Measurements from ENCODE around the gene SPATA17. TPM values are rescaled to one million over a fixed set of nuclear protein-coding genes. Genes with fewer than 3 reads are reported as not detected.

Gene SPATA17
- total and polyA plus RNA-seq, 10 of the 15 experiments (the other 5 are each of a cell fraction or from before 2014, with no cell fraction given): 0.08 to 0.27 (median 0.11) TPM; not detected in 6

GRCh38 chr1:217910203-217910602 is 279.1 kb downstream of the SPATA17 start:
- intact Hi-C loops (cut with micrococcal nuclease; ENCODE audit: unreplicated experiment): loop anchor here (10.0 kb wide), 1 partner anchor 265 kb away; no protein-coding TSS in a partner anchor
- H3K27me3 ChIP-seq (replicated peaks in 1 of 2; ENCODE audit: control insufficient read depth in 2 of 2, insufficient read depth in 2 of 2, low read length in 1 of 2): no peaks in the 10 kb centered on the region
- RAD21 ChIA-PET (ENCODE audit: unreplicated experiment): no interaction called here
- H3K4me3 ChIP-seq: no peak overlapping the region
- no peaks in the 10 kb centered on the region for H3K79me2 ChIP-seq (ENCODE audit: control insufficient read depth, insufficient read depth, low read length)
- POLR2A ChIA-PET: no interaction called here
- WGBS (ENCODE audit: insufficient coverage, insufficient replicate concordance, low lambda C conversion rate, missing lambda C conversion rate): 4% methylated on average over 3 of the region's 3 CpGs
- H3K4me2 ChIP-seq (ENCODE audit: control insufficient read depth, insufficient read depth): no peak overlapping the region
- H3K36me3 ChIP-seq (ENCODE audit: control insufficient read depth in 2 of 2, insufficient read depth in 2 of 2, low read length in 1 of 2): no peaks in the 10 kb centered on the region
- SMC1A ChIA-PET (ENCODE audit: uncharacterized antibody, unreplicated experiment): no interaction called here
- DNase-seq (ENCODE audit: low read depth, low spot score) (no peak), FAIRE-seq (no peak), ATAC-seq (no peak)
- H4K20me1 ChIP-seq (ENCODE audit: control insufficient read depth, insufficient read depth): no peaks in the 10 kb centered on the region
- H2AFZ ChIP-seq (ENCODE audit: control insufficient read depth, low read depth, low read length): no peak overlapping the region
- H3K9me3 ChIP-seq (replicated peaks; ENCODE audit: control insufficient read depth, insufficient read depth, low read length): no peaks in the 10 kb centered on the region
- no TSS peak for BruUV-seq (replicated peaks)
- no peak for TF ChIP-seq SKIL (IDR thresholded peaks at IDR 0.05; ENCODE audit: low read depth, poor library complexity, severe bottlenecking)
- TF ChIP-seq RBBP5 (conservative IDR thresholded peaks at IDR 0.05): no peak
- no peak for TF ChIP-seq ZSCAN29 (IDR thresholded peaks at IDR 0.05)
- TF ChIP-seq NFYA (IDR thresholded peaks at IDR 0.05; ENCODE audit: borderline replicate concordance, low read depth, low read length): no peak
- in situ Hi-C loops (cut with MboI): no loop called here
- CTCF ChIA-PET: interaction anchor here (0.6 kb wide), 1 partner anchor 501 kb away, joined by 3 read pairs; no protein-coding TSS in a partner anchor
- no peak overlapping the region for H3K9ac ChIP-seq (ENCODE audit: control insufficient read depth, insufficient read depth, low read length)
- H3K27ac ChIP-seq (ENCODE audit: control insufficient read depth, insufficient read depth): no peak overlapping the region
- H3K4me1 ChIP-seq (ENCODE audit: control insufficient read depth, insufficient read depth, low read length): no peaks in the 10 kb centered on the region

DNA sequence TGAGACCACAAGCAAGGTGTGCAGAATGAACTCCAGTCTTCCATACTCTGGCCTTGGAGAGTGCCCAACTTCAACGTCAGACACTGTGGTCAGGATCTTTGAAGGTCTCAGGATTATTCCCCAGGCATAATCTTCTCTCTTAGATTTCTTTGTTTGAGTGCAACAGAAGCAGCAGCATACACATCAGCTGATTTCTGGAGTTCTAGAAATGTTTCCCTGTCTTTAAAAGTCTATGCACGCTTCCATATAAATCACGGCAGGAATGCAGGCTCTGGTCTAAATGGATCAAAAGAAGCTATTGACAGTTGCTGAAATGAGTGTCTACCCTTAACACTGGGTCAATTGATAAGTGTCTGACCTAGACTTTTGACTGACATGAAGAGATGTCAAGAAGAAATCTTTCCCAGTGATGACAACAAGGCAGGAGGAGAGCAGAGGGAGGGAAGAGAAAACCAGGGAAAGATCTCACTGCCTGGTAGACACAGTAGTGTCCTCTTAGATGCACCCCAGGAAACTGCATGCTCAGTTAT is 279.7 kb downstream of the SPATA17 start:
- no peaks in the 10 kb centered on the region for H3K27me3 ChIP-seq (replicated peaks in 1 of 2; ENCODE audit: control insufficient read depth in 2 of 2, insufficient read depth in 2 of 2, low read length in 1 of 2)
- WGBS (ENCODE audit: insufficient coverage, insufficient replicate concordance, low lambda C conversion rate, missing lambda C conversion rate): 39% methylated on average over 3 of the region's 3 CpGs
- no peaks in the 10 kb centered on the region for H3K36me3 ChIP-seq (ENCODE audit: control insufficient read depth in 2 of 2, insufficient read depth in 2 of 2, low read length in 1 of 2)
- no peaks in the 10 kb centered on the region for H4K20me1 ChIP-seq (ENCODE audit: control insufficient read depth, insufficient read depth)
- SMC1A ChIA-PET (ENCODE audit: uncharacterized antibody, unreplicated experiment): no interaction called here
- ATAC-seq (no peak), FAIRE-seq (no peak), DNase-seq (ENCODE audit: low read depth, low spot score) (no peak)
- CTCF ChIA-PET: interaction anchor here (0.6 kb wide), 1 partner anchor 501 kb away, joined by 3 read pairs; no protein-coding TSS in a partner anchor
- H3K27ac ChIP-seq (ENCODE audit: control insufficient read depth, insufficient read depth): no peak overlapping the region
- in situ Hi-C loops (cut with MboI): no loop called here
- no peak overlapping the region for H3K4me3 ChIP-seq
- H3K4me1 ChIP-seq (ENCODE audit: control insufficient read depth, insufficient read depth, low read length): no peaks in the 10 kb centered on the region
- no peak overlapping the region for H3K4me2 ChIP-seq (ENCODE audit: control insufficient read depth, insufficient read depth)
- no peaks in the 10 kb centered on the region for H3K79me2 ChIP-seq (ENCODE audit: control insufficient read depth, insufficient read depth, low read length)
- H3K9me3 ChIP-seq (replicated peaks; ENCODE audit: control insufficient read depth, insufficient read depth, low read length): no peaks in the 10 kb centered on the region
- no peak overlapping the region for H3K9ac ChIP-seq (ENCODE audit: control insufficient read depth, insufficient read depth, low read length)
- TF ChIP-seq POLR2AphosphoS2 (IDR thresholded peaks at IDR 0.05; ENCODE audit: low read depth, low read length) (no peak), CREM (IDR thresholded peaks at IDR 0.05; ENCODE audit: low read depth) (no peak), SMAD1 (IDR thresholded peaks at IDR 0.05; ENCODE audit: low read depth, partially characterized antibody) (no peak), SMARCA5 (IDR thresholded peaks at IDR 0.05) (no peak), POLR2AphosphoS5 (IDR thresholded peaks at IDR 0.05; ENCODE audit: low read length) (no peak), PAX8 (IDR thresholded peaks at IDR 0.05) (no peak), HDAC2 (IDR thresholded peaks at IDR 0.05) (no peak), BHLHE40 (IDR thresholded peaks at IDR 0.05; ENCODE audit: borderline replicate concordance in 1 of 2, low read depth in 2 of 2, low read length in 1 of 2) (no peak)
- TF ChIP-seq, protein P1, sequence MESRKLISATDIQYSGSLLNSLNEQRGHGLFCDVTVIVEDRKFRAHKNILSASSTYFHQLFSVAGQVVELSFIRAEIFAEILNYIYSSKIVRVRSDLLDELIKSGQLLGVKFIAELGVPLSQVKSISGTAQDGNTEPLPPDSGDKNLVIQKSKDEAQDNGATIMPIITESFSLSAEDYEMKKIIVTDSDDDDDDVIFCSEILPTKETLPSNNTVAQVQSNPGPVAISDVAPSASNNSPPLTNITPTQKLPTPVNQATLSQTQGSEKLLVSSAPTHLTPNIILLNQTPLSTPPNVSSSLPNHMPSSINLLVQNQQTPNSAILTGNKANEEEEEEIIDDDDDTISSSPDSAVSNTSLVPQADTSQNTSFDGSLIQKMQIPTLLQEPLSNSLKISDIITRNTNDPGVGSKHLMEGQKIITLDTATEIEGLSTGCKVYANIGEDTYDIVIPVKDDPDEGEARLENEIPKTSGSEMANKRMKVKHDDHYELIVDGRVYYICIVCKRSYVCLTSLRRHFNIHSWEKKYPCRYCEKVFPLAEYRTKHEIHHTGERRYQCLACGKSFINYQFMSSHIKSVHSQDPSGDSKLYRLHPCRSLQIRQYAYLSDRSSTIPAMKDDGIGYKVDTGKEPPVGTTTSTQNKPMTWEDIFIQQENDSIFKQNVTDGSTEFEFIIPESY (IDR thresholded peaks at IDR 0.05): no peak
- no TSS peak for BruUV-seq (replicated peaks)
- H2AFZ ChIP-seq (ENCODE audit: control insufficient read depth, low read depth, low read length): no peak overlapping the region
- intact Hi-C loops (cut with micrococcal nuclease; ENCODE audit: unreplicated experiment): loop anchor here (10.0 kb wide), 1 partner anchor 264 kb away; no protein-coding TSS in a partner anchor
- RAD21 ChIA-PET (ENCODE audit: unreplicated experiment): no interaction called here
- POLR2A ChIA-PET: no interaction called here

All from GM12878 (cell line).